Right forelimb (tissue), 1 donor: ENCODE data around the gene PIK3CA.

Source experiments
- DNase-seq: peaks from one replicate; pipeline ENCODE4 v3.0.0-alpha.2; 2018

PIK3CA gene

DNA sequence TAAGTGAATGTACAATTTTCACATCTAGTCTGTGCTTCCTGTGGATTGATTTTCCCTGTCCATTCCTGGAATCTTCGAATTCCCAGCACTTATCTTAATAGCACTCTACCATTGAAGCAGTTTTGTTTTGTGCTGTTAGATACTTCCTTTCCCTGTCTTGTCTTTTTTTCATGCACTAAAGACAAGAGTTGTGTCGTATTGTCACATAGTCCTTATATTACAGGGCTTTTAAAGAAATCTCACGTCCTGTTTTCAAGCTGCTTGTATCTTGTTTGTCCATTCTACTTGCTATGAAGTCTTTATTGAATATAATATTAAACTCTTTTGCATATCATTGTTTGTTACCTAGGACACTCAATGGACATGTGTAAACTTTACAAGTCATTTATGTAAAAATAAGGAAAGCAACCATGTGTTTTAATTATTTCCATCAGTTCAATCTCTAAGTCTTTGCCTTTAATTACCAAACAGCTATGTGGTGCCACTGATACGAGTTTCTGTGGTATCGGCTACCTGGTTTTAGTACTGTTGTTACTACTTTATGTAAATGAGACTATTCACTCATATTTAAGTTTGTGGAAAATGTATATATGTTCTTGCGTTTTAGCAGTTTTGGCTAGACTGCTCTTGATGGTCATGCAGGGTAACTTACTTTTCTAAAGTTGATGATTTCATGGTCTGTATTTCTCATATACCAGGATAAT, 10.3 kb downstream of the PIK3CA start:
- no peak for DNase-seq

DNA sequence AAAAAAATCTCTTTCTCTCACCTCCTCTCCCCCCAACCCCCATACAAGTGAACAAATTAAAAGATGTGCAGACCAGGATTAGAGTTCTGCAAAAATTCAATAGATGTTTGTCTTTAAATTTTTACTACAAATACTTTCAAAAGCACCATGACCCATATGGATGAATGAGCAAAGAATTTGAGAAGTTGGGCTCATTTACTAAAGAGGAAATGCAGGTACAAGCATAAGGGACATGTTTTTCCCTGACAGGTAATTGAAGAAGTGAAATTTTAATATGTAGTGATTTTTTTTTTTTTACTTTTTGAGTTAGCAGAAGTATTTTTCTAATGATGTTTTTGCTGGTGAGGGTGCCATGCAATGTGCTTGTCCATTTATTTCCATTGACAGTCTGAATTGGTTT, 15.3 kb downstream of the PIK3CA start:
- DNase-seq, result no peak

DNA sequence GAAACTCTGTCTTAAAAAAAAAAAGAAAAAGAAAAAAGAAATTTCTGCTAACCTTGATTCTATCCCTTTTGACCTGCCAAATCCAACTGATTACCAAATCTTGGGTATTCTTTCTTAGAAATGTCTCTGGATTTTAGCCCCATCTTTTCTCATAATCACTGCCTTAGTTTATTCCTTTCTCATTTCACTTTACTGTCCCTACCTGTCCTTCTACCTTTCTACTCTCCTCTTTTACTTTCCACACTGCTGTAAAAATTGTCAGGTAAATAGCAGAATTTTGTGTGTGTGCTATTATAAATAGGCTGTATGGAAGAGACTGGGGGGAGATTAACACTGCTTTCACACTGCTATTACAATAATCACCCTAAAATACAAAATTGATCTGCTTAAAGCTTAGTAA, 16.7 kb downstream of the PIK3CA start:
- no peak for DNase-seq

DNA sequence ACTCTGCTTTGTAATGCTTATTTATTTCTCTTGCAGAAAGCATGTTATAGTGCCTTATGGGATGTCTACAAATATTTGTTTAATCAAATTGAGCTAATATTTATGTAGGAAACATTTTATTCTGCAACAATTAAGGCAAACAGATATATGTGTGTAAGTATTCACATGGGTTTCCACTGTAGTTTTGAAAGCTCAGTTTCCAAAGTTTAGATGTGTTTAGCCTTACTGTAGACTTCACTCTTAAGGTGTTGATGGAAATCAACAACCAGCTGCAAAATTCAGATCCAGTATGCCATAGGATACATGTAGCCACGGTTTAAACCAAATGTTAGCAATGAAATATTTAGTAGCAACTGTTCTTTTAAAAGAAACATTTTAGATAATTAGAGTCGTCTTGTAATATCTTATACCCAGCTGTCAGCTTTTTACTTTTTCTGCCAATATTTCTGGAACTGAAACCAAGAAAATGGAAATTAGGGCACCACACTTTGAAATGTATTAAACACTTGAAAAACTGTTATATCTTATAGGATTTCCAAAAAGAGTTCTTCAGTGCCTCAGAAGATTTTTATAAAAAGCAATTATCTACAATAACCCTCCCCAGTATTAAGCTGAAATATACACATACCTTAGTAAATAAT, 18.5 kb downstream of the PIK3CA start:
- no peak for DNase-seq

DNA sequence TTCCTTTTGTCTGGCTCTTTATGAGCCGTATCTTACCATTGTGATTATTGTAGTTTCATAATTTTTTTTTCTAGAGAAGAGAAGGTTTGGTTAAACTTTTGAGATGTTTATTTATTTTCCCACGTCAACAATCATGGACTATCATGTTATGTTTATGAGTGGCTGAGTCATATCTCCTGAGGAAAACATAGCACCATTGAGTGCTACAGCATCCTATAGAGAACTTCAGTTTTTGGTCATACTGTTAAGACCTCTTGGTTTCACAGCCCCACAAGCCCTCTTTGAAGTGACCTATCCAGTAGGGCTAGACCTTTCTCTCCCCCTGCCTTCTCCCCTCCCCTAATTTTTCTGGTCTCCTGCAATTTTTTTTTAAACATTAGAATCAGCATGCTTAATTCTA, 20.8 kb downstream of the PIK3CA start:
- DNase-seq, result no peak

DNA sequence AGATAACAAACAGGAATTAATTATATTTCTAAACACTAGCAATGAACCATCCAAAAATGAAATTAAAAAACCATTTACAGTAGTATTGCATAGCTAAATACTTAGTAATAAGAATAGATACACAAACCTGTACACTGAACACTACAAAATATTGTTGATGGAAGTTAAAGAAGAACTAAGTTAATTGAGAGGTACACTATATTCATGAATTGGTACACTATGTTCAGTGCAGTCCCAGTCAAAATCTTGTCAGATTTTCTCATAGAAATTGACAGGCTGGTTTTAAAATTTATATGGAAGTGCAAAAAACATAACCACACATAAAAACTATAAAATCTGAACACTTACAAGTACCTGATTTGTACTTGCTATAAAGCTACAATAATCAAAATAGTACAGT, 24.4 kb downstream of the PIK3CA start:
- DNase-seq, result no peak

DNA sequence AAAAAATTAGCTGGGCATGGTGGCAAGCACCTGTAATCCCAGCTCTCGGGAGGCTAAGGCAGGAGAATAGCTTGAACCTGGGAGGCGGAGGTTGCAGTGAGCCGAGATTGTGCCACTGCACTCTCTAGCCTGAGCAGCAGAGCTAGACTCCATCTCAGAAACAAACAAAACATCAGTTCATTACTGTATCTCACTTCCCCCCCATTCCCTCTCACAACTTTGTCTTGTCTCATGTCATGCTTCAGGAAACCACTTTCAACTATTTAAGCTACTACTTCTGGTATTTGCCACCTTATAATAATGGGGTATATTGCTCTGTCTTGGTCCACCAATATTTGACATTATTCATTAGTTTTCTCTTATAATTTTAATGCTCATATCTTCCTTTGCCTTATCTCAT, 26.2 kb downstream of the PIK3CA start:
- no peak for DNase-seq

DNA sequence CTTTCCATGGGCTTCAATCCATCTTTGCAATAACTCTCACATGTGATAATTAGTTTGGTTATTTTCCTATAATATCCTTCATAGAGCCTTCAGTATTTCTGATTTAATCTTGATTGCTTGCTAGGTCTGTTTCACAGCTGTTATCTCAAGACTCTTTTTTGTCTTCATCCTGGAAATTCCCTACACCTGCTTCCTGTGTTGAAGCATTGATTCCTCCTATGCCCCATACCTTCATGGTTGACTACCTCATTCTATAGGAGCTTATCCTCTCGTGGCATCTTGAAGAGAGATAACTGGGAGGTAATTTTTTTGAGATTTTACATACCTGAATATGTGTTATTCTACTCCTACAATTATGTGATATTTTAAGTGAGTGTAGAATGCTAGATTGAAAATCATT, 26.7 kb downstream of the PIK3CA start:
- no peak for DNase-seq

DNA sequence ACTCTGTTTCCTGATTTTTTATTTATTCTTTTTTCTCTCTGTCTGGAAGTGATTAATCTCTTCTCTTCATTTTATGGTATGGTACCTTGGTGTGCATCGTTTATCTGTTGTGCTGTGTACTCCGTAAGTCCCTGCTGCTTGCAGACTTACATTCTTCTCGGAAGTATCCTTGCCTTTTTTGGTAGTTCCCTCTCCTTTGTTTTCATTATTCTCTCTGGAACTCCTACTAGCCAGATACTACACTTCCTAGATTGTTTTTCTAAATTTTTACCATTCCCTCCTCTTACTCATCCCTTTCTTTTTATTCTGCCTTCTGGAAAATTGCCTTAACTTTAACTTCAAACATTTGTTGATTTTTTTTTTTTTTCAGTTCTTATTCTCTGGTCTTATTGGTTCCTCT, 27.2 kb downstream of the PIK3CA start:
- no peak for DNase-seq

DNA sequence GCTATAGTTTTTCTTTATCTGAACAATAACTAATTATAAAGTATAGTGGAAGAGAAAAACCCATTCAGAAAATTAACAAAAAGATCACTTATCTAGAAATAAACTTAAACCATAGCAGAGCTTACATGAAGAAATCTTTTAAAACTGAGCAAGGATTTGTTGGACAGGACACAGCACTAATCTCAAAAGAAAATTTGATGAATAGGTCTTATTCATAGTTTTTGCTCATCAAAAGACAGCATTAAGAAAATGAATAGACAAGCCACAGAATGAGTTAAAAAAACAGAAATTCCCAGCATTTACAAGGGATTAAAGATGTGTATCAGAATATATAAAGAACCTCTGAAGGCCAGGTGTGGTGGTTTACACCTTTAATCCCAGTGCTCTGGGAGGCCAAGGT, 29.5 kb downstream of the PIK3CA start:
- no peak for DNase-seq

DNA sequence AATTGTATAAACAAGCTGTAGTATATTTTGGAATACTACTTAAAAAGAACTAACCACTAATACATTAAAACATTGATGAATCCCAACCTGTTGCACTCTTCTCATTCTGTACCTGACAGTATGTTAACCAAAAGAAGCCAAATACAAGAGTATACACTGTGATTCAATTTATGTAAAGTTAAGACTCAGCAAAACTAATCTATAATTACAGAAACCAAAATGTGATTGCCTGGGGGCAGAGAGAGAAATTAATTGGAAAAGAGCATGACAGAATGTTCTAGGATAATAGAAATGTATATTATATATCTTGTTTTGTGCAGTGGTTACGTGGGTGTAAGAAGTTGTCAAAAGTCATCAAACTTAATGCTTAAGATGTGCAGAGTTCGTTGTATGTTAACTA, 31.1 kb downstream of the PIK3CA start:
- no peak for DNase-seq

DNA sequence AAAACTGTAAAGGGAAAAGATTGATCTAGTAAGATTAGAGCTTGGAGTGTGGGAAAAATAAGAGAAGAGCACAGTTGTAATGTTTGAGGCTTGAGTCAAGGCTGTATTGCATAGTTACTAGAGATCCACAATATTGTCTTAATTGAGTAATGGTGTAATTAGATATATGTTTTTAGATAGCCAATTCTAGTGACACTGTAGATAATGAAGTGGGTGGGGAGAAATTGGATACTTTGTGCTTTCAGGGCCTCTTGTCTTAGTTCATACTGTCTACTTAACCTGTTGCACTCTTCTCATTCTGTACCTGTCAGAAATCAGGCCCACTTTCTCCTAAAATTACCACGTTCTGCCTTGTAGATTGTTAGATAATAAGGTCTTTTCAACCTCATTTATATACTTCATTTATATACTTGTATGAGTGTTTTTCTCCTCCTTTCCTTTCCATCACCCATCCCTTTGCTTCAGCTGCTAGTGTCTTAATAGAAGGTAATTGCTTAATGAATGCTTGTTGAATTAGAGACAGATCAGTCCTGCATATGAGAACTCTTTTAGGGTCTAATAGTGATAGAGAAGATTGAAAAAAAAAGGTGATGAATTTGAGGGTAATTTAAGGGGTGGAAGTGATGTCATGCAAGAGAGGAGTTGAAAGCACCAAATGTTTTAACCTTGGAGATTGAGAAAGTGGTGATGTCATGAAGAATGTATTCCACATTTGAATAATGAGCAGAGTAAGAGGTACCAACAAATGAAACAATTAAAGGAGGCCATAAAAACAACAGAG, 32.0 kb downstream of the PIK3CA start:
- DNase-seq, result no peak

DNA sequence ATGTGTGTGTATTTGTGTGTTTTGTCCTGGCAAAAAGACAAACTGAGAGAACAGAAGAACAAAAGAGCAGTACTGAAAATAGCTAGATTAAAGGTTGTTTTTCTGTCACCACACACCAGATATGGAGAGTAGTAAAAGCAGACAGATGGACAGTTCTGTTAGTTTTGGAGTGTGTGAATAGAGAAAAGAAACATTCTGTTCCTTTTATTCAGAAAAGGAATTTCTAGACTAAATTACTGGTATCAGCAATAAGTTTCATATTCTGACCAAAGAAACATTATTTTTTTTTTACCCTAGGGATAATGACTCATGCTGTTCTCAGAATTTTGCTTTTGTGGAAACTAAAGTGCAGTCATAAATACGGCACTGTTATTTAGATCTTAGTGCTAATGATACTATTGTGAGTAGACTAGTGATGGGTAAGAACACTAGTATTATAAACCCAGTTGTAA, 32.9 kb downstream of the PIK3CA start:
- no peak for DNase-seq

DNA sequence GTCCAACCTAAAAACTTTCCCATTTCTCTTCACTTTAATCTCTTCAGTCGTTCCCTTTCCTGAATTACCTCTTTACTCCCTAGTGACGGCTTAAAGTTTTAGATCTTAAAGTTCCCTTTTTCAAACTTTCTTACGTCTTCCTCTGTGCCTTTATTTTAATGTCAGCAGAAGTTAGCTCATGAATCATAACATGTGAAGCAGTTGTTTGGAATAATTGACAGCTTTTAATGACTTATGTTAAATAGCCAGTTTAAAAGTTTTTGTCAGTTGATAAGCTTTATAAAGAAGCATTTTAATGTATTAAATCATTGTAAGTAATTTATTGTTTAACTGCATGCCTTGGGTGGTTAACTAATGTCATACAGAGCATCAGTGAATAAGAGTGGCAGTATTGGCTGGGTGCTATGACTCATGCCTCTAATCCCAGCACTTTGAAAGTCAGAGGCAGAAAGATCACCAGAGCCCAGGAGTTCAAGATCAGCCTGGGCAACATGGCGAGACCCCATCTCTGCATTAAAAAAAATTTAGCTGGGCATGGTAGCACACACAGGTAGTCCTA, 33.9 kb downstream of the PIK3CA start:
- DNase-seq, result no peak

DNA sequence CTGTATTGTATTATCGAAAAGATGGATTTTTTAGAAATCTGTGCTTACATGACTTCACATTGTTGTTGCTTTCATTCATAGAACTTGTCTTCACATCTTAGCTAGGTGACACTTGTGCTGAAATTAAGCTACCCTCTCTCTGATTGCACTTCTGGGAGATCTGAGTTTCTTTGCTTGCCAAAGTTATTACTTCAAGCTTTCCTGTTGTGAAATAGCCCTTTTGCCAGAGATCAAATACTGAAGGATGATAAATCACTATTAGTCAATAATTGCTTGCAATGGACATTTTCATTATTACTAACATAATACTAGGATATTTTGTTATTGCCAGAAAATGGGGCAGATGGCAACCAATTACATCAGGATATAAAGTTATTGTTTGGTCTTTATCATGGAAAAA, 34.7 kb downstream of the PIK3CA start:
- no peak for DNase-seq

DNA sequence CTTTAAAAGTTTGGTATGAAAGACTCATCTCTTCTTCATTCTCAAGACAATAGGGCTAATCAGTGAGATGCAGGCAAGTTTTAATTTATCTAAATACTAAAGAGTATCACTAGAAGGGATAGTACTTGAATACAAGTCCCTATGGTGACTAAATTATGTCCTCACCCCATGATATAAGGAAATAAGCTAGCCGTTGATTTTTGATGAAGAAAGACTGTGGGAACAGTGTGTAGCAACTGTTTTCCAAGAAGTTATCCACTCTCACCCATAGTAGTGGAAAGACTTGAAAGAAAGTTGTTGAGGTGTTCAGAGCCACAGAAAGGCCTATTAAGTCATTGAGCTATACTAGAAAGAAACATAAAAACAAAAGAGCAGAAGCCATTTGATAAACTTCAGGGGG, 36.7 kb downstream of the PIK3CA start:
- DNase-seq, result no peak

DNA sequence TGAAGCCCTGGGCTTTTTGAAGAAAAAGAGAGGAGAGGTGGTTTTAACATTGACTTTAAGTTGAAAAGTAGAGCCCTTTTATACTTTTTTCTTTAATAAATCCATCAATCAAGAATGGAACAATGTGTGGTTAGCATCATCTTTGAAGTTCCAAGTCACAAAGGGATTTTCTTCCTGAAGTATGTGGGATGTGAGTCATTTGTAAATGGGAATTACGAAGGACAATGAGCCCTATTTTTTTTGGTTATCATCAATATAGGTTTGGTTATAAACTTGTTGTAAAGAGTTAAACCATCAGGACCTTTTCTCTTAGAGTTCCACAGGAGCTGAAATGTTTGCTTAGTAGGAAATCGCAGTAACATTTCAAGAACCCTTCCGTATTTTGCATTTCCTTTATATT, 38.3 kb downstream of the PIK3CA start:
- no peak for DNase-seq

DNA sequence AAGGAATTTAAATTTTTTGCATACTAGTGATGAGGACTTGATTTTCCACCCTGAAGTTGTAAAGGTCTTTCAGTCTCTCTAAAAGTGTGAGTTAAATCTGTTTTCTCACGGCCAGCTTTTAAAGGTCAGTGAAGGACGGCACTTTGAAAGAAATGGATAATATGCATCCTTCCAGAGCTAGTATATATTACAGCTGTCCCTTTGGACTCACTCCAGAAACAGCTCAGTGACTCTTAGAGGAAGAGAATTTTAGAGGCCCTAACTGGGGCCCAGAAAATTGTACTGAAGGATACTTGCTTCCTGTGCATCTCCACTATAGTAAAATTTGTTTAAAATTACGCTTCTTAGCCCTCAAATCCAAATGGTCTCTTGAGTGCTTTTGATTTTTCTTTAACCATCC, 41.6 kb downstream of the PIK3CA start:
- no peak for DNase-seq

DNA sequence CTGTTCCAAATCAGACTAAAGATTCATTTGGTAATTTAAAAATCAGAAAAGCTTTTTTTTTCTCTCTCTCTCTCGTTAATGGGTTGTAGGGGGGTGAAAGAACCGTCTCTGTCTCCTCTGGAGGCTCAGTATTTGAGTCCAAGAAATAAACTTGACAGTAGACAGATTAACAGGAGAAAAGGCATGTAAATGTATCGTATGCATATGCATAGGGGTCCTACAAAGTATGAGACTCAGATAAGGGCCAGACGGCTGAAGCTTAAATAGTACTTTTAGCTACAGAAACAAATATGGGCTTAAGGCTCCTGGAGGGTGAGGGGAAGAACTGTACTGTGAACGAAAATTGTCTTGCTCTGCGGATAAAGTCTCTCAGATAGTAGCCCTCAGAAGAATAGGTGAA, 42.4 kb downstream of the PIK3CA start:
- DNase-seq, result no peak

DNA sequence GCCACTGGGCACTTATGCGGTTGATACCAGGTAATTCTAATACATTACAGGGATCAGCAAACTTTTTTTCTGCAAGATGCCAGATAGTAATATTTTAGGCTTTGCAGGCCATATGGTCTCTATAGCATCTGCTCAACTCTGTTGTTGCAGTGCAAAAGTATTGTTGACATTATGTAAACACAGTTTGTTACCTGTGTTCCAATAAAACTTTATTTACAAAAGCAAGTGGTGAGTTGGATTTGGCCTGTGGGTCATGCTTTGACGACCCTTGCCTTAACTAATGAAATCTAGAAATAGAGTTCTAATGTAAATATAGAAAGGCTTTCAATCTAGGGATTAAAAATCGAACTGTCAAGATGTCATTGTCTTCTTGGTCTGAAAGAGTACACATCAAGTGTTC, 44.4 kb downstream of the PIK3CA start:
- no peak for DNase-seq

DNA sequence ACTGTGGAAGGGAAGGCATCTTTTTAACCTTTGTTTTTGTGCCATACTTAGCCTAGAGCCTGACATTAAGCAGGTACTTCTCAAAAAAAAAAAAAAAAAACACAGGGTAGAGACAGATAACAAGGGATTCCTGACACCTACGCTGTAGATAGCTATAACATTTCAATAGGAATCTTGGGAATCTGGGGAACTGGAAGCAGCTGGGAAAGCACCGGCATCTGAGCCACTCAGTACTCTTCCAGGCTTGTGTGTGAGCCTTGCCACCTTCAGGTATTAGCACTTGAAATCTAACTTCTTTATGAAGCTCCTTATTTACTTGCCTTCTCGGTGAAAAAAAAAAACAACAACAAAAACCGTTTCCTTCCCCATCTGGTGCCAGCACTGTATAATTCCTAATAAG, 46.8 kb downstream of the PIK3CA start:
- DNase-seq, result no peak

DNA sequence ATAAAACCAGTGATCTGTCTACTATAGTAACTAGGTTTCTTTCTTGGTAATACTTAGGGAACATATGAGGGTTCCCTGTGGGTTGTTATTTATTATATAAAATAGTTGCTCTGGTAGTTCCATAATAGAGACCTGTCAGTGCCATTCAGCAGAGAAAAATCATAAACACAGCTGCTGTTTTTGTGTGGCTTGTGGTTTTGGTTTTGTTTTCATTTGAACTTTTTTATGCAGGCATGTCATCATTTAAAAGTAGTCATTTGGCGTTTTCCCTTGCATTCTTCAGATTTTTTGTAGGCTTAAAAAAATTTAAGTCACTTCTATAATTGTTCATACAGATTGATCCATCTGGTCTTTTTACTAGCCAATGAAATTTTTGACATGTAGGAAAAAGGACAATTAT, 47.9 kb downstream of the PIK3CA start:
- no peak for DNase-seq

DNA sequence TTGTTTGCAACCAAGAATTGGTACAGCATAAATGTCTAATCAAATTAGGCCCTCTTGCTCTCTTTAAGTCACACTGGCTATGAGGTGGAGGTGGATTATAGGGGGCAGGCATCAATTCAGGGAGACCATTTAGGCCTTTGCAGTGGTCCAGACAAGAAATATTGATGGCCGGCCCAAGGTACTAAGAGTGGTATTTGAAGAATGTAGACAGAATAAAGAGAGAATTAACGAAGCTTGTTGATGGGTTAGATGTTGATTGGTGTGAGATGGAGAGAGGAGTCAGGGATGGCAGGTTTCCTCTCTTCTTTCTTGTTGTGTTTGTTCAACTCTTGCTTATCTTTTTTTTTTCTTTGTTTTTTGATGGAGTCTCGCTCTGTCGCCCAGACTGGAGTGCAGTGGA, 48.5 kb downstream of the PIK3CA start:
- DNase-seq, result no peak

DNA sequence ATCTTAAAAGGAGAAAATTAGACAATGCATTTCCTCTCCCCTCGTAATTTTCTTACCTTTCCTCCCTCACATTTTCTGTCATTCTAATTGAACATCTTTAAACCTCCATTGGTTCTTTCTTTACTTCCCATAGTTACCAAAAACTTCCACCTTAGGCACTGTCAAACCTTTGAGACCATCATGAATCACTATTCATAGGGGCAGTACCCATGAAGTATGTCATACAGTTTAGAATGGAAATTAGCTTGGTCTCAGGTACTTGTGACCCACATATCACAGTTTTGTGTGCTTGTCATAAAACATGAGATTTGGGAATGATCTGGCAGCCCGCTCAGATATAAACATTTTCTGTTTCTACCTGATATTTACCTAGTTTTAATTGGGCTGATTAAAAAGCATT, 52.6 kb downstream of the PIK3CA start:
- DNase-seq, result no peak
